ENCODE data around the gene MTG1.
"Not testable (repeated sequence)": the region's sequence is repeated elsewhere in the genome, so short reads cannot be mapped to it uniquely, and the experiment has no call there.

The MTG1 gene

DNA sequence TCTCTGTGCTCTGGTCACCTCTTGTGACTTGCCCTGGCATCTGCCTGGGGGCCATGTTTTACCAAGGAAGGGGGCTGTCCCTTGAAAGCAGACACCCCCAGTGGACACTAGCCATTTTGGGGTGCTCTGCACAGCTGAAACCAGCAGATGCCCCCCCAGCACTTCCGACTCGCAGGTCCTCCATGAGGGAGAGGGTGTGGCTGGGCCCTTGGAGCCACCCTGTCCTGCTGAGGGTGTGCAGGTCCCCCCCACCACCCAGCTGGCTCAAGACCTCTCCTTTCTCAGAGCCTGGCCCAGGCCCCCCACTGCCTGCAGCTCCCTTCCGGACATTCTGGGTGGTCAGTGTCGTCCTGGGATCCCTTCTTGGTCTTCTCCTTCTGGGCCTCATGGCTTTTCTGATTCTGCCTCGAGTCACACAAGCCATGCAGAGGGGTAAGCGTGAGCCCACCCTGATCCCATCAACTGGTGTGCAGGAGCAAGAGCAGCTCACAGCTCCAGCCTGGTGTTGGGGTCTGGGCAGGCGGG is 72.1 kb downstream of the MTG1 start:
- no peaks in the 10 kb centered on the region for H3K9me3 ChIP-seq (ENCODE audit: control insufficient read depth, low read length)
- H3K4me3 ChIP-seq (ENCODE audit: low read length) = no peak overlapping the region
- H3K27me3 ChIP-seq (ENCODE audit: control insufficient read depth, insufficient read depth, low read length) = no peaks in the 10 kb centered on the region
- H3K9ac ChIP-seq (ENCODE audit: low read length) = no peak overlapping the region
- no peaks in the 10 kb centered on the region for H3K36me3 ChIP-seq (ENCODE audit: control insufficient read depth, insufficient read depth, low read length)
- no peaks in the 10 kb centered on the region for H3K4me1 ChIP-seq (ENCODE audit: control insufficient read depth, insufficient read depth, low read length)

DNA sequence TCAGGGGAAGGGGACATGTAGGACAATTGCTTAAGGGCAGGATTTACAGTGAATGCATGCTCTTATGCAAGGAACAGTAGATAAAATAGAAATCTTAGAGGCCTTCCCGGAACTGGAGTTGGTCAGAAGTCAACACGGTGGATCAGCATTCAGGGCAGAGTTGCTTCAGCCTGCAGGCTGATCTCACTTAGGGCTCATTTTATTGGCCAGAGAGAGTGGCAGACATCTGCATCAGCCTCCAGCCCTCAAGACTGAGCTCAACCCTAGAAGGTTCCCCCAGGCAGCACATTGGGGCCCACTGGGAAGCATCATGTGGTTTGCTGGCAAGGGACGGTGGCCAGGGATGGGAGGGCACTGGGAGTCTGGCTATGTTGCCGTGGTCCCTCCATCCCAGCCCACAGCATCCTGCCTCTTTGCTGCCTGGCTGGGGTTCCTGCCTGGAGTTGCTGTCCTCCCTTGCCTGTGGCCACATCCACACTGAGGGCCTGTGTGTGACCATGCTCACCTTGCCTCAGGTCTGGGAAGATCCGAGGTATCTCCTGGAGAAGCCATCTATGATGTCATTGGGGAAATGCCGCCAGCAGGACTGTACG is 72.8 kb downstream of the MTG1 start:
- Histone ChIP-seq H3K9me3 (ENCODE audit: control insufficient read depth, low read length) (no peaks in the 10 kb centered on the region), H3K4me3 (ENCODE audit: low read length) (no peak overlapping the region), H3K4me1 (ENCODE audit: control insufficient read depth, insufficient read depth, low read length) (no peaks in the 10 kb centered on the region), H3K9ac (ENCODE audit: low read length) (no peak overlapping the region), H3K36me3 (ENCODE audit: control insufficient read depth, insufficient read depth, low read length) (no peaks in the 10 kb centered on the region), H3K27me3 (ENCODE audit: control insufficient read depth, insufficient read depth, low read length) (no peaks in the 10 kb centered on the region)

DNA sequence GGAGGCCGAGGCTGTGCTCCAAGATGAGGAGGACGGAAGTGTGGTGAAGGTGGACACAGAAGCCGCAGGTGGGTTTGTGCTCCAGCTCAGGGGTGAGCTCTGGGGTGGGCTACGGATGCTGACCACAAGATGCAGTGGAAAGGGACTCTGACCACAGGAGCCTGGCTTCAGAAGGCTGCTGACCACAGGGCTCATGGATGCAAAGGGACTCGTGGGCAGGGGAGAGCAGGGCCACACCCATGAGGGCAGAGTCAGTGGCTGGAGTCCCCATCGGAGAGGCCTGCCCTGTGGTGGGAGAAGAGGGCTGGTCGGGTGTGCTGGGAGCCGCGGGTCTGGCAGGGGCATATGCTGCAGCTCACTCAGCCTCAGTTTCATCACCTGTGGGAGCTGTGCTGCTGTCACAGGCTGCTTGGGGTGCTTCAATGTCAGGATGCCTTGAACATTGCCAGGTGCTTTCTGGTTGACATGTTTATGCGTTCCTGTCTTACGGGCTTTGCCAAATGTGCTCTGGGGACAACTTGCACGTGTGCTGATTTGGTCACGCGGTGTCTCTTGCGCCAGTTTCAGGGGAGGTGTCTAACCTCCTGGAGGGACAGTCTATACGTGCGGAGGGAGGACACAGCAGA is 73.4 kb downstream of the MTG1 start:
- no peaks in the 10 kb centered on the region for H3K4me1 ChIP-seq (ENCODE audit: control insufficient read depth, insufficient read depth, low read length)
- no peaks in the 10 kb centered on the region for H3K9me3 ChIP-seq (ENCODE audit: control insufficient read depth, low read length)
- no peaks in the 10 kb centered on the region for H3K27me3 ChIP-seq (ENCODE audit: control insufficient read depth, insufficient read depth, low read length)
- no peak overlapping the region for H3K4me3 ChIP-seq (ENCODE audit: low read length)
- no peaks in the 10 kb centered on the region for H3K36me3 ChIP-seq (ENCODE audit: control insufficient read depth, insufficient read depth, low read length)
- no peak overlapping the region for H3K9ac ChIP-seq (ENCODE audit: low read length)

GRCh38 chr10:133469205-133469604 is 75.2 kb downstream of the MTG1 start:
- not testable (repeated sequence) for H3K4me3 ChIP-seq (ENCODE audit: low read length); H3K9ac ChIP-seq (ENCODE audit: low read length); H3K36me3 ChIP-seq (ENCODE audit: control insufficient read depth, insufficient read depth, low read length); H3K27me3 ChIP-seq (ENCODE audit: control insufficient read depth, insufficient read depth, low read length); H3K9me3 ChIP-seq (ENCODE audit: control insufficient read depth, low read length); H3K4me1 ChIP-seq (ENCODE audit: control insufficient read depth, insufficient read depth, low read length)

DNA sequence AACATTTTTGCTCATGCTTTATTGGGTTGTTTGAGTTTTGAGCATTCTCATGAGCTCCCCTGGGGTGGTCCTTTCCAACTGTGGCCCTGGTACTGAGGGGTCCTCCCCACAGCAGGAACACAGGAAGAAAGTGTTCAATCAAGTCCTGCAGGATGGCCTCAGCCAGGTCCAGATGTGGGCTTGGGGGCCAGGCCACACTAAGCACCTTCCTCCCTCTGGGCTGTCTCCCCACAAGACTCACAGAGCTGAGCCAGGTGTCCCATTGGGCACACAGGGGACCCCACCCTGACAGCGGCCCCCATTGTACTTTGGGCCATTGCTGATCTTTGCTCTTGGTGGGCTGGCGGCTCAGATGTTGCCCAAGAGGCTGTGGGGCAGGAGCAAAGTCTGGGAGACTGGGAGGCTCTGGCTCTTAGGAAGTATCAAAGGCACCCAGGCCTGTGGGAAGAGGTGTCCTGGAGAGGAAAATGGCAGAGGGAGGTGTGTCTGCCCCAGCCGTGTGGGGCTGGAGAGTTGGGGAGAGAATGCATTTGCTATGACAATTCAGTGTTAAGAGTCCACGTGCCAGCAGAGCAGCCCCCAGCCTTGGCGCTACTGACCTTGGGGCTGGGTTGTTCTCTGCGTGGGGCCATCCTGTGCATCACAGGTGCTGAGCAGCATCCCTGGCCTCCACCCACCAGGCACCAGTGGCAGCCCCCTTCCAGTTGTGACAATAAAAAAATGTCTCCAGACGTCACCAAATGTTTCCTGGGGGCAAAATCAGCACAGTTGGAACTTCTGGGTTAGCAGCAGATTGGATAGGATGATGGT is 77.5 kb downstream of the MTG1 start:
- Histone ChIP-seq H3K27me3 (ENCODE audit: control insufficient read depth, insufficient read depth, low read length) (no peaks in the 10 kb centered on the region), H3K9me3 (ENCODE audit: control insufficient read depth, low read length) (no peaks in the 10 kb centered on the region), H3K36me3 (ENCODE audit: control insufficient read depth, insufficient read depth, low read length) (no peaks in the 10 kb centered on the region), H3K4me1 (ENCODE audit: control insufficient read depth, insufficient read depth, low read length) (no peaks in the 10 kb centered on the region), H3K4me3 (ENCODE audit: low read length) (no peak overlapping the region), H3K9ac (ENCODE audit: low read length) (no peak overlapping the region)
